ENCODE results near the gene KIF21A.

Gene KIF21A

DNA sequence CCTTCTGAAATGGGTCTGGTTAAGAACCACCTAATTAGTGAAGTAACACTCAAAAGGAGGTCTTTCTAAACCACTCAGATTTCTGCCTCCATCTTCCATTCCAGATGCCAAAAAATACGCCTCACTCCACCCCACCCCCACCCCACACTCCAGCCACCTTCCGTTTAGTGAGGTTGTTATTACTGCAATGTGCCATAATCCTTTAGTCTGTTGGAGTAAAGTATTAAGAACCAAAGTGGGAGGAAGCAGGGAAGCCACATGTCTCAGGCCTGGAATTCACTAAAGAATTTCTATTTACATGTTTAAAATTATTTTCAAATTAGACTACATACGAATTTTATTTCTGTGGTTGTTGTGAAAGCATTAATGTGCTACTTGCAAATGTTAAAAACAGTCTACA lies 7.4 kb downstream of the KIF21A start:
- DNase-seq, result no peak

DNA sequence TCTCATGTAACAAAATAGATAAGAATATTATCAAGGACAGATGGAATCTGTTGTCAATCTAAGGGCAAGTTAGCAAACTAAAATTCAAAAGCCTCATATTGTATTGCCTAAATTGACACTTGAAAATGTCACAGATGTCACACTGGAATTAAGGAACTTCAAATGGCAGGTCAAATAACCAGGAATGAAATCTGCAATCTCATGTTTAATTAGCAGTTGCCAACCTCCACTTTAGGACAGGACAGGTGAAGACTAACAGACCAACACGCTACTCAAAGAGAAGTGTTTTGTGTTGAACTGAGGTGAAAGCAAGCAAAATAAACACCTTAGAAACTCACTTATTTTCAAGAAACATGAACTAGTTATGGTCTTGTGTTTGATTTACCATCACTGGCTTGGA lies 11.1 kb downstream of the KIF21A start:
- no peak for DNase-seq

DNA sequence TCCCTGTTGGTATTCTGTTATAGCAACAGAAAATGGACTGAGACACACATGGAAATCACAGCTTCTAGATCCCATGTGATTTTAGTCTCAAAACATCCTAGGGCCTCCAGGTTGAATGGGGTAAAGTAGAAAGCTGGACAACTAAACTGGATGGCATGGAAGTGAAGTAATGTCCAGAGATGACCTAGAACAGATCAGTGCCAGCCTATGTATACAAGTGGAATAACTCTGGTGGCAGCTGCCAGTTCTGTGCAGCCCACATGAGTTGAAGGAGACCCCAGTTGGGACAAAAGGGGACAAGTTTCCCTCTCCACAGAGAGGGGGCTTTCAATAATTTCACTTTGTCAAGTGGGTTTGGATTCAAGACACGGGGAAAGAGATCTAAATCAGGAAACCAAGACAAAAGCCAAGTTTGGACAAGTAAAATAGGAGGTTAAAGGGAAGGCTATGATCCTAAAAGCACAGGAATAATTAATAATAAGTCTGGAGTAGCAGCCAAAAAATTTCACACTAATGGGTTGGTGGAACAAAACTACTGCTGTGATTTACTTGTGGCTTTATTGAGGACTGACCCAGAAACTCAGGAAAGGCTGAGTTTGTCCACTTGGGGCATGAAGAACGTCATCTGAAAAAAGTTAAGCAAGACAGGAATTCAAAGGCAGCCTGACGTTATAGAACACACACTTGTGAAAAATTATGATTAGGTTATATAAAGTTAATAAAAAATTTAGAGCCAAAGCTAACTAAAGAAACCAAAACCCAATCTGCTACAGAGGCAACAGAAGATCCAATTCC lies 11.7 kb downstream of the KIF21A start:
- DNase-seq, result no peak

DNA sequence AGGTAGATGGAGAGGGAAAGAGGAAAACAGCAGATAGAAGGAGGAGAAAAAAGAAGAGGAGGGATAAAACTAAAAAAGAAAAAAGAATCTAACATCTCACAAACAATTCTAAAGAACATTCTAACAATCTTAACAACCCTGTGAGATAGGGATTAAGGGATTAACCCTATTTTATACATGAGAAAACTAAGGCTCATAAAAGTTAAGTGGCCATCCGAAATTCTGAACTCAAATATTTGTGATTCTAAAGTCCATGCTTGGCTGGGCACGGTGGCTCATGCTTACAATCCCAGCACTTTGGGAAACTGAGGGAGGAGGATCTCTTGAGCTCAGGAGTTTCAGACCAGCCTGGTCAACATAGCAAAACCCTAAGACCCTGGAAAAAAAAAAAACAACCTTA lies 13.1 kb downstream of the KIF21A start:
- no peak for DNase-seq

DNA sequence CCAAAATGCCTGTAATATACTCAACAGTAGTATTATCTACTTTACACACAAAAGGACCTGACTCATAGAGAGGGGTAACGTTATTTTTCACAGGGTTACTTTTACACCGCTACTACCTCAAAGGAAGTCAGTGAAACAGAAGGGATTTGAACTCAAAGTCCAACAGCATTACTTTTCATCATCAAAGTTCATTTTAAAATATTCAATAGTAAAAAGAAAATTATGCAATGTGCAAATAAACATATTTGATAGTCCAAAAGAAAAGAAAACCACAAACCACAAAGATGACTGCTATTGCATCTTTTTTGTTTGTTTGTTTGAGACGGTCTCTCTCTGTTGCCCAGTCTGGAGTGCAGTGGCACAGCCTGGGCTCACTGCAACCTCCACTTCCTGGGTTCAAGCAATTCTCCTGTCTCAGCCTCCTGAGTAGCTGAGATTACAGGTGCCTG lies 15.5 kb downstream of the KIF21A start:
- DNase-seq, result no peak

DNA sequence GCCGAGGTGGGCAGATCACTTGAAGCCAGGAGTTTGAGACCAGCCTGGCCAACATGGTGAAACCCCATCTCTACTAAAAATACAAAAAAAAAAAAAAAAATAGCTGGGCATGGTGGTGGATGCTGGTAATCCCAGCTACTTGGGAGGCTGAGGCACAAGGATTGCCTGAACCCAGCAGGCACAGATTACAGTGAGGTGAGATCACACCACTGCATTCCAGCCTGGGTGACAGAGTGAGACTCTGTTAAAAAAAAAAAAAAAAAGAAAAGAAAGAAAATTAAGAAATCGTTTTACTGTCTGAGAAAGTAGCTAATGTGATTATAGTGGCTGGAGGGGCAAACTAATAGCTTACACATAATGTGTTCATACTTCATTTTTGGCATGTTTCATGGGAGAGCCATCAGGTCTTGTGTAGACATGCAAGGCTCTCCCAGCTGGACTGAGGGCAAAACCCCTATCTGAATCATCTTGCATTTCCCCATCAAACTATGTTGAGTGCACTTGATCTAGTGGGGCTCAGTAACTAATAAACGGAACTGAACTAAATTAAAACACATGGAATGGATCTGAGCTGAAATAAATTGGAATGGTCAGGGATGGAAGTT lies 16.2 kb downstream of the KIF21A start:
- no peak for DNase-seq

DNA sequence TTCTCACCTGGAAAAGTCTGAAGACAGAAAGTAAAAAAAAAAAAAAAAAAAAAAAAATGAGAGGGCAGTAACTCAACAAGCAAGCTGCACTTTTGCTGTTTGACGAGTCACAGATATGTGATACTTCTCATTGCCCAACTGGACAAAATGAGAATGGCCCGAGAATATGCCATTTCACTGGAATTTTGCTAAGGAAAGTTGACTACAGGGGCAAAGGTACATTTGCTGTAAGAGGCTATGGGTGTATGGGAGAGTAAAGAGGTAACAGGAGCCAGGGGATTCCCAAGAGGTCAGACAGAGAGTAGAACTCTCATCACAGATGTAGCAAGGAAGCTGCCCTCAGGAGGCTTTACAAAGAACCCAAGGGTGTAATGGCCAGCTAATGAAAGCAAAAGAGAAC lies 22.9 kb downstream of the KIF21A start:
- no peak for DNase-seq

DNA sequence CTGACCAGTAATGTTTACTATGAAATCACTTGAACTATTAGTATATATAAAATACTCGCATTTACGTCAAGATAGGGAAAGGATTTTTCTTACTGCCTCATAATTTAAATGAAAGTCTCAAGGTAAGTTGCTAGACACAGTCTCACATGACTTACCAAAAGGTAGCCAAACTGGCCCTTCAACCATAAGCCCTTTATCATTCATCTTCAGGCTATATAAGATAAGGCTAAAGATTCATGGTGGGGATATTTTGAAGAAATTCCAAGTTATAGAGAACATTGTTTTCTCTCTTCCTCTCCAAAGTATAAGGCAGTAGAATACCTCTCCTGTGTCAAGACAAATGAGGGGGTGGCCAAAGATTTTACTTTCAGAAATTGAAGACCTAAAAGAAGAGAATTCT lies 23.4 kb downstream of the KIF21A start:
- DNase-seq, result no peak

DNA sequence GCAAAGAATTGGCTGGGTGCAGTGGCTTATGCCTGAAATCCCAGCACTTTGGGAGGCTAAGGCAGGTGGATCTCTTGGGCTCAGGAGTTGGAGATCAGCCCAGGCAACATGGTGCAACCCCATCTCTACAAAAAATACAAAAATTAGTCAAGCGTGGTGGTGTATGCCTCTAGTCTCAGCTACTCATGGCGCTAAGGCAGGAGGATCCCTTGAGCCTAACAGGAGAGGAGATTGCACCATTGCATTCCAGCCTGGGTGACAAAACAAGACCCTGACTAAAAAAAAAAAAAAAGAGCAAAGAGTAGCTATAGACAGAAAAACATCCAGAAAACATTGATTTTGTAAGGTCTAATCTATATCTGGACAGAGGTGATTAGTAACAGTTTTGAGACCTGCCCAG lies 25.0 kb downstream of the KIF21A start:
- DNase-seq, result no peak

DNA sequence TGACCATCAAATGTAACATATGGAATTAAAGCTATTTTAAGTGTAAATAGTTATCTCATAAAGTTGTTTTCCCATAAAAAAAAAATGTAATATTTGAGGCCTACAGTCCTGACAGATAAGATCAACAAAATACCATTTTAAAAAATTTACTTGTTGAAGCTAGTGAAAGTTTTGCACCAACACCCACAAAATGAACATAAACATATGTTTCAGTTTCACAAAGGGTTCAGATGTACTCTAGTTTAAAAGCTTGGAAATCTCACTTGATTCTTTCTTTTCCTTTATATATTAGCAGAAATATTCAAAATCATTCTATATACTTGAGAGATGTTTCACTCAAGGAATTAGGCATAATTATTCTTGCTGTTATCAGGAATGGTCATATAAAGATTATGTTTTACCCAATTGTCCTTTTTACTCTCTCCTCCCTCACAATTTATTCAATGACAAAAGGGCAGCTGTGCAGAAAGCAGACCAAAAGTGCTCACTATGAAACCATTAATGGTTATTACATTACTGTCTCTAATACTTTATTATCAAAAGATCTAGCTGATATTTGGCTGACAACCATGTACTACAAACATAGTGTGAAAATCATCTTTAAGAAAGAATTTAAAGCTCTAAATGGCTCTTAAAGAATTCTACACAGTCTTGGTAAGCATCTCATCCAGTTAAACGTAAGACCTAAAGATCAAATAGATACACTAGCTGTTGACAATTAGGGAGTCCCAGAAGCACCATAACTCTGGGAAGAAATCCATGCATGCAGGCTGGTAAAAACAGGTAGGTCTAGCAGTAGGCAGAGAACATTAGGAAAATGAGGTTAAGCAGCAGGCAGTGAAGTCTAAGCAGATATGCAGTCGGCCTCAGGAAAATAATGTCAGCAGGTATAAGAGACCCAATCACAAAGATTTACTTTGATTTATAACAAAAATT lies 28.8 kb downstream of the KIF21A start:
- DNase-seq, result no peak

DNA sequence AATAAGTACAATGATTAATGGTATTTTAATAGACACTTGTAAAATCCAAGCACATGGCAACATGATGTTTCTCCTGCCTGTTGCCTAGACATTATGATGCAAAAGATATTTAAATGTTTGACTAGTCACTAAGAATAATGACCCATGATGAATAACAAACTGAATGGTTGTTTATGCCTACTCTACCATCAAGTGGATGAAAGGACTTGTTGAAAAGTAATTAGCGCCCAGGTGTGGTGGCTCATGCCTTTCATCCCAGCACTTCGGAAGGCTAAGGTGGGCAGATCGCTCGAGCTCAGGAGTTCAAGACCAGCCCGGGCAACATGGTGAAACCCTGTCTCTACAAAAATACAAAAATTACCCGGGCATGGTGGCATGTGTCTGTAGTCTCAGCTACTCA lies 30.7 kb downstream of the KIF21A start:
- no peak for DNase-seq

DNA sequence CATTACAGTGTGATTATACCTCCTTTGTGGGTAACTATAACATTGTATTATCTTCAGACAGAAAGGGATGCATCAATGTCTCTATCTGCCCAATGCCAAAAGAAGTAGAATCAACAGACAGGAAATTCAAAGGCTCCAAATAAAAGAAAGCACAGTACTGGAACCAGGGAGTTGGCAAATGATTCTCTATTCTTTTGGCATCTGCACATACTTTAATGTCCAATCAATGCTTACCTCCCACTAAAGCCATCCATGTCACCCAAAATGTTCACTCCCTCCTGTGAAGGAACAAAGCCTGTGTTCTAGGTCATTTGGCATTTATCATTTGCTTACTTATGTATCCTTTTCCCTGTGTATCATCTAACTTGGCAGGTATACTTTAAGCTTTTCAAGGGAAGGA lies 36.7 kb downstream of the KIF21A start:
- DNase-seq, result no peak

DNA sequence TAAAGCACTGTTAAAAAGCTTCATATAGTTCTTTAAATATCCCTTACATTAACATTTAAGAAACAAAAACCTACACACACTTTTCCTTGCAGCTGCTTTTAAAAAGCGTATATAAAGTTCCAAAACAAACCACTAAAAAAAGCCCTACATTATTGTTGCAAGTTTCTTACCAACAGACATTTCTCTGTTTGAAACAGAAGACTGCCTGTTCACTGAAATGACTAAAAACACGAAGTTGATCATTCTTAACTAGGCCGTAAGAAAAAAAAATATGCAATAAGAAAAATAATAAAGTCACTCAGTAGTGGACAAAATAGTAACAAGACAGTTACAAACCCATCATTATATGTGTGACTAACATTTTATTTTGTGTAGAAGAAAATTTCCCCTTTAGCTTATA lies 37.3 kb downstream of the KIF21A start:
- DNase-seq, result no peak

DNA sequence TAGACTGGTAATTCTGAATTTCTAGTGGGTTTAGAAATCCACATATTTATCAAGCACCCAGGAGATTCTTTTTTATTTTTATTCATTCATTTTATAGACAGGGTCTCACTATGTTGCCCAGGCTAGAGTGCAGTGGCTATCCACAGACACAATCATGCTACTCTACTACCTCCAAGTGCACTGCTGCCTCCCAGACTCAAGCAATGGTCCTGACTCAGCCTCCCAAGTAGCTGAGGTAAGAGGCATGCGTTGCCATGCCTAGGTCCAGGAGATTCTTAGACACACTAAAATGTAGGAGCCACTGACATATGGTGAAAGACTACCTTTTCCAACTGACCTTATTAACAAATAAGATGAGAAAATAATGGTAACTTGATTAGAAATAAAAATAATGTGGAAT lies 38.9 kb downstream of the KIF21A start:
- DNase-seq, result no peak

DNA sequence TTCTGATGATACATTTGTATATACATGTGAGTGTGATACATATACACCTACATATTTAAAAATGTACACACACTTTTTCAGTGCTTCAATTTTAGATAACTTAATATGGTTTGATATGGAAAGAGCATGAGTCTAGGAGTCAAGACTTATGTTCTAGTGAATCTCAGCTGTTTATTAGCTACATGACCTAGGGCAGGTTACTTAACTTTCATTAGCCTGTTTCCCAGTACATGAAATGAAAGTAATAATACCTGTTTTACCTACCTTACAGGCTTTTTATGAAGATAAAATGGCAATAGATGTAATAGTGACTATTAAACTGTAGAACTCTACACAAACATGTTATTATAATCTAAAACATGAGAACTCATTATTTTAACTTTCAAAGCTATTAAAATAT lies 39.5 kb downstream of the KIF21A start:
- no peak for DNase-seq

DNA sequence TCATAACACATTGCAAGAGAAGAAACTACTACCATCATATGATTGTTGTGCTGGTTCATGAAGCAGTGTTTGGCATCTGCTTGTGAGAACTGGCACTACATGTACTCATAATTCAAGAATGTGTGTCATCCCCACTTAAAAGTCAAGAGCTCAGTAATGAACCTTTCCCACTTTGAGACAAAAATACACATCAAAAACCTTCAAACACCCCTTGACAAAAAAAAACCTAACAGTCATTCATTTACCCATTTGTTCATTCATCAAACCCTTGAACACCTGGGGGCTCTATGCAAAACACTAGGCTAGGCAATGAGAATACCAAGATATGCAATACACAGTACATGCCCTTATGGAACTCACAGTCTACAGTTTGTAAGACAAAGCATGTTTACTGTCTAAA lies 40.0 kb downstream of the KIF21A start:
- no peak for DNase-seq

DNA sequence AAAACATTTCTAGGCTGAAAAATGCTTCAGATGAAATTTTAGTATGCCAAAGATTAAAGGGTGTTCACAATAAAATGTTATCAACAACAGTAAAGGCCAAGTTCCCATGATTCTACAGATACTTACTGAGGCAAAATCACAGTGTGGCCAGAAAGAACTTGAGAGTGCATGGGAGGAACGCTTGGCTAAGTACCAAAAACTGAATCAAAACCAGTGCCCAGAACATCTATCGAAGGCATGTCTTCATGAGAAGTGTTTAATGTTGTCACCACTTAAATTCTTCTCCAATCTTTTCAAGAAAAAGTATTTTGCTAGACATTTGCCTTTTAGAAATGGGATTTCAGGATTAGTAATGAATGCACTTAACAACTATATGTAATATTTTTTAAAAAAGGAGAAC lies 41.5 kb downstream of the KIF21A start:
- DNase-seq, result no peak

DNA sequence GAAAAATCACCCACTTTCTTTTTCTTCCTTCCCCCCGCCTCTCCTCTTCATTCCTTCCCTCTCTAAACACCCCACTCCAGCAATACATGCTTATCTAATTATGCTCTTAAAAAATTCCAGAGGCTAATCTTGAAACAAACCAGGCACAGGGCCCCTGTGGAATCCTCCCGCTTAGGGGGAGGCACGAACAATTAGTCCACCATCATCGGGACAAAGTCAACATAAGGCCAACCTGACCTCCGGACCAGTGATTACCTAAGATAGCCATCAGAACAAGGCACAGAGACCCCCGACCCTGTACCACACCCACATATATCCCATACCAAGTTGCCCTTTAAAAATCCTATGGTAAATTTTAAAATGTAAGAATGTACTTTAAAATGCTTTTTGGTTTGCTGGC lies 47.1 kb downstream of the KIF21A start:
- DNase-seq, result no peak

DNA sequence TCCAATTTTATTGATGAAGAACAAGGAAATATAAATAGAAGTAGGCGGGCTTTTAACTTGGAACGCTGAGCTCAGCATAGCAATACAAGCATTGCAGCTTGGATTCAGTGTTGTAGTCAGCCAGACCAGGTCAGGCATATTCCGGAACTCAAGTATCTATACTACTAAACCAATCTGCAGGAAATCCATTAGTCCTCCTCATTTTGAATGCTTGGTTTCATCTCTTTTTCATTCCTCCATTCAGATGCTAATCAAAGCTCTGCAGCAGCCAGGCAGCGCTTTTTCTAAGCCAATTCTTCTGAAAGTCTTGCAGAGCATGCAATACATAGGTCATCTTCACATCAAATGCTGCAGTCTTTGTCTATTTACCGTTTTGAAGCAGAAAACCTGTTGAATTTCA lies 49.0 kb downstream of the KIF21A start:
- DNase-seq, result no peak

DNA sequence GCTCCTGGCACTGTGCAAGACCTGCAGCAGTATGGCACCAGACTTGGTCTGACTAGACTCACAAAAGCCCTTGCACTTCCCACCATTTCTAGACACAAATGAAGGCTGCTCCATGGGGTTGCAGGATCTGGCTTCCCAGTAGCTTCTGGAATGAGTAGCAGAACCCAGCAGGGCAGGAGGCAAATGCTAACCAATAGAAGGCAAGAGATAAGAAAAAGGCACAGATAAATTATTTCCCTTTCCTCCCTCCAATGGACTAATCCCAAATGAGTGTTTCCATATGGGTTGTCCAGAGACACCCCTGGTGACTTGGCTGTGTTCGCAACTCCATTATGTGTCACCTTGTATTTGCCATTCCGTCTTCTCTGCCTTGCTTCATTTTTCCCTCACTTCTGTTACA lies 49.7 kb downstream of the KIF21A start:
- no peak for DNase-seq

DNA sequence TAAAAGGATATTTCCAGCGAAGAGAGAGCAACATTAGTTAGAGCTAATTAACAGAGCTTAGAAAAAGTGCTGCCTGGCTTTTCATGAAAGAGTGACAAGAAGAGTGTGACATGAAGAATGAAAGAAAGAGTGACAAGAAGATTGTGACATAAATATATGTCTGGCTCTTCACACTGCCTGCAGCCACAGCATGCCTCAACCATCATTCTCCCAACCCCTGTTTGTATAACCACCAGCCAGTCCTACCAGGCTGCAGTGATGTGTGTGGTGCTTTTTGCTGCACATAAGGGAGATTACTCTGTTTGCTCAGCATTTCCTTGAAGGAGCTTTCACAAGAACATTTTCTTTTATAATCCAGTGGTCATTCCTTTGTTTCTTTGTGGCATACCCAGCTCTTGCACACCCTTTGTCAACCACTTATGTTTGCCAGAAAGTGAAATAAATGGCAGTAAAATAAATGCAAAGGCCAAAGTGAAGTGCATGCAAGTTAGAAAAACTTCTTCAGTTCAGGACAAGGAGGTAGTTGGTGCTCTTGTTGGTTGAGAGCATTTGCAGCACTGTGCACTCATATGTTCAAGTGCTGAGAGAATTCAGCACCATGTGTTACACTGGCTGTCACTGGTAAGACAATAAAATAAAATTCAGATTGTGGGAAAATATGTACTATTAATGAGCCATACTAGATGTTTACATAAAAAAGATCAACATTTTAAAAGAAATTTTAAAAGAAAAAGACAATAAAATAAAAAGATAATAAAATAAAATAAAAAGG lies 50.6 kb downstream of the KIF21A start:
- no peak for DNase-seq

DNA sequence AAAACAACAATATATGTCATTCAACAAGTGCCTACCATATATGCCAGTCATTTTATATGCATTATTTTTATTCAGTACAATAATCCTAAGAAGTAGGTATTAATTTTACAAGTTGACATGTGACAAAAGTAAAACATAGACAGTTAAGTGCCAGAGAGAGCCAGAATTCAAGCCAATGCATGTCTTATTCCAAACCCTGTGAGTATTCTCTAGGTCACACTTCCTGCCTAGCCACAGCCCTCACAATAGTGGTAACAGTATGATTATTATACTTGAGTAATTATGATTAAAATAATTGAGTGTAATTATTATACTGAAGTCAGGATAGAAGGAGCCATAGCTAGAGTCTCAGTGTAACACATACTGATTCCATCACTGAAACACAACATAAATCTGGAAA lies 52.2 kb downstream of the KIF21A start:
- DNase-seq, result no peak

Measured in activated effector memory CD4-positive, alpha-beta T cell treated with Interleukin-2 at 50 U/mL for 16 hours (primary cell).